Fibroblast of skin of left biceps (primary cell): ENCODE results near the gene TACR1.
"Not testable (repeated sequence)": the region's sequence is repeated elsewhere in the genome, so short reads cannot be mapped to it uniquely, and the experiment has no call there.

Experiments
- DNase-seq, 2 experiments: peaks; one replicate each; pipeline ENCODE4 v3.0.0-alpha.2; 2013; ENCODE audit warnings: low read depth in 2 of 2

TACR1 gene

GRCh38 chr2:75088791-75089190 is 110.5 kb downstream of the TACR1 start:
- no peak for DNase-seq

DNA sequence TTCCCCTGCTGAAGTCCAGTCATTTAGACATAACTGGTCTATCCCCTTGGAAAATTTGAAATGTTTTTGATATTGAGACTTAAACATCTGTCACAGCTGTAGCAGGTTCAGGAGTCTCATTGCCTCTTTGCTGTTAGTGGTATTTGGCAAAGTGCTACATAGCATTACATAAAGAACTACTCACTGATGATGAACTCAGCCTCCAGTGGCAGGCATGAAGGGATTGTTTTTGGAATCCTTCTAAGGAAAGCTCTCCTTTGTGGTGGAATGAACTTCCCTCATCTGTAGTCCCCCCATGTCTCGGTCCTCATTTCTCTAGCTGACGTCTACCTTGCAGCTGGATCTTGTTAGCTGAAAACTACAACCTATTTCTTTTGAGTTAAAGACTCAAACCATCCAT is 111.6 kb downstream of the TACR1 start:
- DNase-seq = peak in 1 of 2 experiments; percentile 2

DNA sequence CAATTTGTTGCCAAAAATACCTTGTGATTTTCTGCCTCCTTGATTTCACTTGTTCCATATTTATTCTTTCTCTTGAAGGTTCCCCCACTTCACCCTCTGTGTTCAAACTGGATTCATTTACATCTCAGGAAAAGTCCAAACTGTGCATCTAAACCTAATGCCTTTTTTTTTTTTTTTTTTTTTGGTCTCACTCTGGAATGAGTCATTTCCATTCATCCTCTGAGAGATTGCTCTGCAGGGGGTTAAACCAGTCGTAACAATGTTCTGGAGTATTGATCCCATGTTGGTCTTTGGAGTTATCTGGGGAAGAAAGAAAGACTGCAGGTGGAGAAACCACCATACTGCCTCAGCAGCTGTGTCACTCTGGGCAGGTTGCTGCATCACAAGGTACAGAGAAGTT is 119.7 kb downstream of the TACR1 start:
- peak in 1 of 2 experiments; percentile 5 for DNase-seq

- no peak for DNase-seq
These were observed 121.4 kb downstream of the TACR1 start for GRCh38 chr2:75077909-75078308.

DNA sequence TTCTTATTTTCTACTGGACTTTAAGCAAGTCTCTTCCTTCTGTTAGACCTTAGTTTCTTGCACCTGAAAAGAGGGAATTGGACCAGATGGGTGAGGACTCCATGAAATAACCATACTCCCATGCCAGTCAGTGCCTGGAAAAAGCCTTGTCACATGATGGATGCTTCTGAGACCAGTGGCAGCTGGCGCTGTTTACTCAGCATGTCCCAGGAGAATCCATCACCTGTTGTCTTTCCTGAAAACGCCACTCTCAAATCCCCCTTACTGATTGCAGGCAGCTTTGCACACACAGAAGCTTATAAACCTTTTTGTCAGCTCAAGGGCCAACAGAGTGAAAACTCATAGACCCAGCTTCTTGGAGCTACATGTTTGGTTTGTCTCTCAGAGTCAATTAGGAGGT is 123.2 kb downstream of the TACR1 start:
- DNase-seq = no peak

- DNase-seq = no peak
These were observed 124.6 kb downstream of the TACR1 start for GRCh38 chr2:75074708-75075107.

GRCh38 chr2:75074228-75074627 is 125.1 kb downstream of the TACR1 start:
- no peak for DNase-seq

- DNase-seq = no peak
These were observed 127.6 kb downstream of the TACR1 start for GRCh38 chr2:75071766-75072165.

DNA sequence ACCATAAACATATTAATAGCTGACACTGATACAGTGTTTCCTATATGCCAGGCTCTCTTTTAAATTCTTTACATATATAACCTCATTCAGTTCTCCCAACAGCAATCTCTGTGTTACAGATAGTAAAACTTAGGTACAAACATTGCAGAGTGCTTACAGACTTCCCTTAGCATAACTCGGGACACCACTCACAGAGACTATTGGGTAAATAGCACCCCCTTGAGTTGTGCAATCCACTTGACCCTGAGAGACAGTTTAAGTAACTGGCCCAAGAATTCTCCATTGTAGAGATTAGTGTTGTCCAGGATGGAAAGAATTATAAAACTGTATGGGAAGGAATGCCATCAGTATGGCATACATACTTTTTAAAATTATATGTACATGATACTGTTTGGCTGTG is 130.8 kb downstream of the TACR1 start:
- DNase-seq = no peak

DNA sequence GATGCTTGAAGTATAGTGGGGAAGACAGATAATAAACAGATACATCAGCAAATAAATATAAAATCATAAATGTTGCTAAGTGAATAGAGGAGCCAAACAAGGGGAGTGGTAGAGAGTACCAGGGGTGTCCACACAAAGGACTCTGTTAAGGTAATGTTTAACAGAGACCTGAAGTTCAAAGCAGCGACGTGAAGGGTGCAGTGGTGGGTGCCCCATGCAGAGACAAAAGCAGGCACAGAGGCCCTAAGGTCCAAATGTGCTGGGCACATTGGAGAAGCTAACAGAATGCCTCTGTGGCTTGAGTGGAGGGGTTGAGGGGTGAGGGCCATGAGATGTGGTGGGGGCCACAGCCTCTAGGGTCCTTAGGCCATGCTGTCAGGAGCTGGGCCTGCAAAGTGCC is 131.8 kb downstream of the TACR1 start:
- no peak for DNase-seq

- DNase-seq = no peak
These were observed 133.0 kb downstream of the TACR1 start for GRCh38 chr2:75066121-75066902.

DNA sequence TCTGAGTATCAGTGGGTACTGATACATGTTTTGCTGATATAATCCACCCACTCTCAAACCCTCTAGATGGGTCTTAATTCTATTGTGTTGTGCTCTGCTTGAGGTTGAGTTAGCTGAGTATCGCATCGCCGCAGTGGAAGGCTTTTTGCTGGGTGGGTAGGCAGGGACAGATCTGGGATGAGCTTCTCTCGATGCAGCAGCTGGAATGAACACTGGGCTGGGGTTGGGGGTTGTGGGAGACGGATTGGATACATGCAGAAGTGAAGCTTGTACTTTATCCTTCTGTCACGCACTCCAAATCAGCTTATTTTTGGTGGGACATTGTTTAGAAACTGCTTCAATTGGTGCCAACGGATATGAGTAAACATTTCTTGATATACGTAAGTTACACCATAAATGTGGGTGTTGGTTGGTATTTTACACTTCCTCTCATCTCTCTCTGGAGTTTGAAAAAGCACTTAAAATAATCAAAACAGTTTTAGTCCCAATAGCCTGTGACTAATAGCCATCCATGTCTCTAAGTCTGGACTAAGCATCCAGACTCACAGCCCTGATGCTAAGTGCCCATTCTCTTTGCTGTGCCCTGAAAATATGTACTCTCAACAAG is 133.8 kb downstream of the TACR1 start:
- DNase-seq = no peak

DNA sequence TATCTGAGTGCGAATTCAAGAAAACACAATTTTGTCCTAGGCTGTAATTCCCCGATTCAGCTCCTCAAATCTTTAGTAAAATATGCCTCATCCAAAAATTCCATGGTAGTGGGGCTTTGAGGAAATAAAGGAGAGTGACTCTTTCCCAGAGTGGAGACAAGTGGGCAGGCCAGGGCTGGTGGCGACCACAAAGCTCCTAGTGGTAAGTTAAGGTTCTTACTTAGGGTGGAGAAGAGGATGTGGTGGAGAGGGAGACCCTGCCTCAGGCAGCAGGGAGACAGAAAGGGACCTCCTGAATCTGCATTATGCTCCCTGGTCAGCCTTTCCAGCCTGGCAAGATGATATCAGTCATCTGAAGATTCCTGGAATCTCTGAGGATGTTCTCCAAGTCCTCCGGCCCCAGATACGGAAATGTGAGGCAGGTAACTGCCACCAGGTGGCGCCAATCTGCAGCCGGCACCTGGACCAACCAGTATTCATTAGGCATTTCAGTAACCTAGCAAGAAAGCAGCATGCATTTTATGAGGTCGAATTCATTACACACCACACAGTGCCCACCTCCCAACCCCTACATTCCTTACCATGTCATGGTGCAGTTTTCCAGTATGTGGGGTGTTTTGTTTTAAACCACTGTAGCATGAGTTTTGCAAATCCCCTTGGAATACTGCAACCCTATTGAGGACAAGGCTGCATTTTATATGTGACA is 134.5 kb downstream of the TACR1 start:
- DNase-seq = no peak

DNA sequence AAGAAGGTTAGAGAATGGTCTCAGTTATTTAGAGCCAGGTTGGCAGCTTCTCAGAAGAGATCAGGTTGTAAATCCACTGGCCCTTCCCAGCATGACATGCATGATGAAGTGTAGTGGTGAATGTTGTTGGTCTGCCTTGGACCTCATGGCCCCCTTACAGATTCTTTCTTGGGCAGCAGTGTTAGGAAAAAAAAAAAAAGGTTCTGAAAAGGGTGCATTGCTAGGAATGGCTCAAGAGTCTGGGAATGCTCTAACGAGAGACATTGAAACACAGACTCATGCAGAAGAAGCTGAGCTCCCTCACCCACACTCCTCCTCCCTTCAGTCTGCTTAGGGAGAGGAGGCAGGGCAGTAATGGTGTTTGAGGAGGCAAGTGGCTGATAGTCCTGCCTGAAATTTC is 135.4 kb downstream of the TACR1 start:
- no peak for DNase-seq

- no peak for DNase-seq
These were observed 140.9 kb downstream of the TACR1 start for GRCh38 chr2:75058427-75058826.

GRCh38 chr2:75057150-75057549 is 142.2 kb downstream of the TACR1 start:
- DNase-seq = not testable (repeated sequence)

DNA sequence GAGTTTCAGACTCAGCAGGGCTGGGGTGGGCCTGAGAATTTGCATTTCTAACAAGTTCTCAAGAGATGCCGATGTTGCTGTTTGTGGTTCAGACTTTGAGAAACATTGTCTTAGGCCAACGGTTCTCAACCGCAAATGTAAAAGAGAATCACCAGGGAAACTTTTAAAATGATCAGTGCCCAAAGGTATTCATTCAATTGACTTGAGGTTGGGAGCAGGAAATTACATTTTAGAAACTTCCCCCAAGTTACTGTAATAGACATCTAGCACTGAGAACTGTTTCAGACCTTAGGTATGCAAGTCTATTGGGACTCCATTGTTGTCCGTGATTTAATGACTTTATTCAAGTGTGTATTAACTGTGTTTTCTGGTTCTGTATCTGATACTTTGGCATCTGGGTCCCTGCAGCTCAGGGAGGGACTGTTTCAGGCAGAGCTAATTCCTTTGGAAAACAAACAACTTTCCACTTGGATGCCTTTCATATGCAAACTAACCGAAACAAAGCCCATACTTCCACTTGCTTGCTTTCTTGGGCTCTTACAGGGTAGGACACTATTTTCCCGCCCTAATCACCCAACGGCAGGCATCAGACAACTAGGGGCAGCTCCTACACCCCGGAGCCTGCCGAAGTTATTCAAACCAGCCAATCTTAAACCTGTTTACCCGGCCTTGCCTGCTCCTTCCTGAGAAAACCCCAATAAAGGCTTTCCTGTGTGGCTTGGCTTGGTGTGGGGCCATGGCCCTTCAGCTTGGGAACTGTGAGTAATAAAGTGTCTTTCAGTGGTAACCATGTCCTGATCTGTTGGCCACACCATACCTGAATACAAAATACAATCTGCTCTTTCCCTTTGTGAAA is 143.3 kb downstream of the TACR1 start:
- peak; percentile 27 to 37 for DNase-seq

- DNase-seq = no peak
These were observed 144.0 kb downstream of the TACR1 start for GRCh38 chr2:75055142-75055819.

- DNase-seq = no peak
These were observed 145.0 kb downstream of the TACR1 start for GRCh38 chr2:75054296-75054695.

- DNase-seq = no peak
These were observed 145.7 kb downstream of the TACR1 start for GRCh38 chr2:75053484-75054112.
